Epidermal melanocyte (primary cell): ENCODE data around the gene ACBD3.

Experiments
- DNase-seq: peaks from one replicate; pipeline ENCODE4 v3.0.0; 2011; ENCODE audit warnings: low spot score; ENCODE audit not compliant: insufficient read length

Gene ACBD3

DNA sequence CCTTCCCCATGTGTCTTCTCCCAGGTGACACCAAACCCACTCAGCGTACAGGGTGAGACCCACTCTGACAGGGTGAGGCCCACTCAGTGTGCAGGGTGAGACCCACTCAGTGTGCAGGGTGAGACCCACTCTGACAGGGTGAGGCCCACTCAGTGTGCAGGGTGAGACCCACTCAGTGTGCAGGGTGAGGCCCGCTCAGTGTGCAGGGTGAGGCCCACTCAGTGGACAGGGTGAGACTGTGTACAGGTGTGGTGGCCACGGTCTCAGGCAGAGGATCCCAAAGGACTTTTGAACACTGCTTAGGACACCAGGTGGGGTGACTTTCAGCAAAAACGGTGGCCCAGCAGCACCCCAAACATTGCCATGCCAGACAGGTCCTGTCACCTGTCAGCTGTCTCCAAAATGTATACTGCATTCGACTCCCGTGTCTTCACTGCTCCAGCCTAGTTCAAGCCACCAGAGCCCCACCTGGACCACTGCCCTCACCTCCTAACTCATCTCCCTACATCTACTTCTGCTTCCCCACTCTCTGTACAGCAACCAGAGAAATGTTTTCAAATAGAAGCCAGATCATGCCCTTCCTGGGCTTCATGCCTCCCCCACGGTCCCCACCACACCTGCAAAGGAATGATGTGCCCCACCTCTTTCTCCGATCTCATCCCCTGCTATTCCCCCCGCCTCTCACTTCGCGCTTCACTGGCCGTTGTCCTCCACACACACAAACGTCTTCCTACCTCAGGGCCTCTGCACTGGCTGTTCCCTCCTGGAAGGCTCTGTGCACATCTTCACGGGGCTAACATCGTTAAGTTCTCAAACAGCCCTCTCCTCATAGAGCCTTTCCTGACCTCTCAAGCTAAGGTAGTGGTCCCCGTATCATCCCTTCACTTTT lies 52.1 kb downstream of the ACBD3 start:
- no peak for DNase-seq

DNA sequence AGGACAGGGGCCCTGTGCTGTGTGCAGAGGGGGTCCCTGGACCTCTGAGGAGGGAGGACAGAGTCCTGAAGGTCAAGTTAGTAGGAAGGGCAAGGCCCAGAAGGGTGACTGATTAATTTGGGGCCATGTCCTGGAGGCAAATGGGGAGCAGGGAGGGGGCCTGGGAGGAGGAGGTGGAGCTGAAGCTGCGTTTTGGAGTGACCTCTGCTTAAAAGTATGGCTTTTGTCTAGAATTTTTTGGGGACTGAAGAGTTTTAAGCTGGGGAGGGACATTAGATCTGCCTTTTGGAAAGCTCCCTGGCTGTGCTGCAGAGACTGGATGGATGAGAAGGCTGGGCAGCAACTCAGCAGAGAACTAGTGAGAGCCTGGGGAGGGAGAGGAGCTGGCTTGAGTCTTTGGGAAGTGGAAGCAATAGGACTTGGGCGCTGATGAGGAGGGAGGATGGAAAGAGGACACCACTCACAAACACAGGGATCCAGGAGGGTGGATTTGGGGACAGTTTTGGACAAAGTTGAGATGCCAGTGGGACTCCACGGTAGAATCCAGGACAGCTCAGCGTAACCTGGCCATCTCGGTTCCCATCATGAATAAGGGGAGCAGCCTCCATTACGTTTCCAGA lies 52.9 kb downstream of the ACBD3 start:
- no peak for DNase-seq

DNA sequence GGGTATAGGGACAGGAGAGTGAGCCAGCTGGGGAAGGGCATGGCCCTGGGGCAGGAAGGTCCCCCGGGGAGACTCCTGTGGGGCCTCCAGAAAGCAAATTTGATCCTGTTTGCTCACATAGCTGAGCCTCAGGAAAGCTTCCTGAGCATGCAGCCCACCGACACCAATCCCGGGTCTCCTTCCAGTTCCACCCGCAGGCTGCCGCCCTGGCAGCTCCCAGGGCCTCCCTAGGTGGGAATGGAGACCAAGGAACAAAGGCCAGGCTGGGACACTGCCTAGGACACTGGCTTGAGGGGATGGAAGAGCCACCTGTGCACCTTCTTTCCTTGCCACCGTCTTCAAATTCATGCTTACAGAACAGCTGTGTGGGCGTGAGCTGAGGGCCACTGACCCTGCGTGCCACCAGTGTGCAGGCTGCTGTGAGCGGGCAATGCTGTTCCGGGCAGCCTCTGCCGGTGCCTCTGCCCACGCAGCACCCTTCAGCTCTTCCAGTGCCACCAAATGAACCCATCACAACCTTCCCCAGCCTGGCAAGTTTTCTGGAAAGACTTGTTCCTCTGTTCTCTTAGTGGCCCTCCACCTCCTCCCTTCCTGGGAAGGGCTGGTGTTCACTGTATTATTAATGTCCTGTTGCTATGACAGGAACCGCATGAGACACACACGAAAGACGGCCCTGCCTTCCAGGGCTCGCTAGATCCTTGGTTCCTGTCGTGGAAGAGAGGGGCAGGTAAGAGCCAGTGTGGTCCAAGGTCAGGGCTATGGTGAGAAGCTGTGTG lies 53.6 kb downstream of the ACBD3 start:
- DNase-seq: no peak

DNA sequence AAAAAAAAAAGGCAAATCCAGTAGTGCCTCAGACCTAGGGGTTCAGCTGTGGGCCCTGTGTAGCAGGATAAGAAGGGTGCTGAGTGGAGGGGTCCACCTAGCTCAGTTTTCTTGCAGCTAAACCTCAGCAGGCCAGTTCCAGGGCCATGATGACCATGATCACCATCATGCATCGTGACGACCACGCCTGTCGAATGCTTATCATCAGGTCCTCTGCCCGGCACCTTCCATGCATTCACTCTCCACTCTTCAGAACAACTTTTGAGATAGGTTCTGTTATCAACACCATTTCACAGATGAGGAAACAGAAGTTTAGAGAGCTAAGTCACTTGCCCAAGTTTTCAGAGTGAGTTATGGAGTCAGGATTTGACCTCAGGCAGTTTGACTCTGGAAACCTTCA lies 54.9 kb downstream of the ACBD3 start:
- no peak for DNase-seq

DNA sequence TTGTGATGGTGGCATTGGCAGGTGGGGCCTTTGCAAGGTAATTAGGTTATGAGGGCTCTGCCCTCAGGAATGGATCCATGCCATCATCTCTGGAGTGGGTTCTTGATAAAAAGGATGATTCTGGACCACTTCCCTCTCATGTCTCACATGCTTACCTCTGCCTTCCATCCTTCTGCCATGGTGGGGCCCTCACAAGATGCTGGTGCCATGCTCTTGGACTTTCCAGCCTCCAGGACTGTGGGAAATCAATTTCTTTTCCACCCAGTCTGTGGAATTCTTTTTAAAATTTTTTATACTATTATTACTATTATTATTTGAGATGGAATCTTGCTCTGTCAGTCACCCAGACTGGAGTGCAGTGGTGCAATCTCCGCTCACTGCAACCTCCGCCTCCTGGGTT lies 57.3 kb downstream of the ACBD3 start:
- DNase-seq: no peak

DNA sequence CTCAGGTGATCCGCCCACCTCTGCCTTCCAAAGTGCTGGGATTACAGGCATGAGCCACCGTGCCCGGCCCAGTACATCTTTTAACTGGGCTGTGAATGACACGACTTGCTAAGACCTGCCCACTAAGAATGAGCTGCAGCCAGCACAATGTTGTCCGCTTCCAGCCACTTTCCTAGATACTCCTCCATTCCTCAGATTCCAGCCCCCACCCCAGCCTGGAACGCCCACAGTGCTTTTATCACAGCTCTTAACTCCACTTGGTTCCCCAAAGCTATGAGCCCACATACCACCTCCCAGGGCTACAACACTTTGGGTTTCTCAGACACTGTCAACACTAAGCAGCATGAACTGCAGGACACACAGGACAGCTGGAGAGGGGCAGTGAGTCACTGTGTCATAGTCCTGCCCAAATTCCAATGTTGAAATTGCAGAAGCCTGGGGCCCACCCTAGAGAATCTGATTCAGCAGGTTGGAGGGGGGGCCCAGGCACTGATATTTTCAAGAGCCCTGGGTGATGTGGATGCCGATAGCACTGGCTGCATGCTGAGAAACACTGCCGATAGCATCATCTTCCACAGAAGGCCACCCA lies 58.0 kb downstream of the ACBD3 start:
- no peak for DNase-seq

DNA sequence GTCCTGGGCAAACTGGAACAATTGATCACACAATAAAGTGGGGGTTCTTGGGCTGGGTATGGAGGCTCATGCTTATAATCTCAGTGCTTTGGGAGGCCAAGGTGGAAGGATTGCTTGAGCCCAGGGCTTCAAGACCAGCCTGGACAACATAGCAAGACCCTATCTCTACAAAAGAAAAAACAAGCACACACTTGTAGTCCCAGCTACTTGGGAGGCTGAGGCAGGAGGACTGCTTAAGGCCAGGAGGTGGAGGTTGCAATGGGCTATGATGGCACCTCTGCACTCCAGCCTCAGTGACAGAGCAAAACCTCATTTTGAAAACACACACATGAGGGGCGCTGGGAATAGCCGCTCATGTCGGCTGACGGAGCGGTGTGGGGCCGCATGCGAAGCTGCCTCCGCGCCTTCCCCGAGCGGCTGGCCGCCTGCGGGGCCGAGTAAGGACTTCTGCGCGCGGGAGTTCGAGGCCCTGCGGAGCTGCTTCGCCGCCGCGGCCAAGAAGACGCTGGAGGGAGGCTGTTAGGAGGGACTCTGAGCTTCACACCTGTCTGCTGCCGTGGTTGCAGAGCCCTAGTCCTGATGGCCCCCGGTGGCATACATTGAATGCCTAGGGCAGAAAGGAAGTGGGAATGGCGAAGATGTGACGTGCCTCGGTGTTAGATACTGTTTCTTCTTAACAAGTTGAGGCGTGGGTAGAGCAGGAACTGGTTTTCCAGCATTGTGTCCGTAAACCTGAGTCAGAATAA lies 59.5 kb downstream of the ACBD3 start:
- DNase-seq: no peak

DNA sequence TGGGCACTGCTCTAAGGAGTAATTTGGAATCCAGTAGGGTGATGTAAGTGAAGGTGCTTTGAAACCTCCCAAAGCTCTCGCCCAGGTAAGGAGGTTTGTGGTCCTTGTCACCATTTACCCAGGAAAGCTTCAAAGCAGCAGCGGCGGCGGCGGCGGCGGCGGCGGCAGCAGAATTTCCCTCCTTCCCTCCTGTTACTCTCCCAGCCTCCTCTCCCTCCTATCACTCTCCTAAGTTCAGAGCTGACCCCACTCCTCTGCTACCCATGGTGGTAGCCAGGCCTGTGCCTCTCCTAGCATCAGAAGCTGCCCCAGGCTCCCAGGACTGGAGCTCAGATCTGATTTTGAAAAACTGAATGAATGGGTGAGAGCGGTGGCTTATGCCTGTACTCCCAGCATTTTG lies 60.7 kb downstream of the ACBD3 start:
- DNase-seq: no peak

DNA sequence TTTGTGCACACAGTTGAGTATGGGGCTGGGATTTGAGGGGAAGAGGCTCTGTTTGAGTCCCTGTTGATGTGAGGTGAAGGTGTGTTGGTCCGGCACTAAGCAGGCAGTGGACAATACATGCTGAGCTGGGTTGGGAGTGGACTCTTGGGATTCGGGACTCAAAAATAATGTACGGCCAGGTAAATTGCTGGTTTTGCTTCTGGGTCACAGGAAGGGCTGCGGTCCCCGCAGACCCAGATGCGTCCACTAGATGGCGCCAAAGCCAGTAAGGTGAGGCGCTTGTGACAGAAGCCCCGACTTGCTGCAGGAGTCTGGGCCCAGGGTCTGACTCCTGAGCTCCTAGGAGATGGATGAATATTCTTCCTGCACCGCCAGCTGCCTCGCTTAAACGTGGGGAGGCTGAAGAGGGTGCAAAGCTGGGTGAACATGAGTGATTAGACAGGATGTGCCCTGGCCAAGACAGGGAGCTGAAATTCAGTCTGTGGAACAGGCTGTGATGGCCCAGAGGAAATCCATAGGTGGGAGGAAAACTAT lies 61.4 kb downstream of the ACBD3 start:
- DNase-seq: peak; percentile 93

DNA sequence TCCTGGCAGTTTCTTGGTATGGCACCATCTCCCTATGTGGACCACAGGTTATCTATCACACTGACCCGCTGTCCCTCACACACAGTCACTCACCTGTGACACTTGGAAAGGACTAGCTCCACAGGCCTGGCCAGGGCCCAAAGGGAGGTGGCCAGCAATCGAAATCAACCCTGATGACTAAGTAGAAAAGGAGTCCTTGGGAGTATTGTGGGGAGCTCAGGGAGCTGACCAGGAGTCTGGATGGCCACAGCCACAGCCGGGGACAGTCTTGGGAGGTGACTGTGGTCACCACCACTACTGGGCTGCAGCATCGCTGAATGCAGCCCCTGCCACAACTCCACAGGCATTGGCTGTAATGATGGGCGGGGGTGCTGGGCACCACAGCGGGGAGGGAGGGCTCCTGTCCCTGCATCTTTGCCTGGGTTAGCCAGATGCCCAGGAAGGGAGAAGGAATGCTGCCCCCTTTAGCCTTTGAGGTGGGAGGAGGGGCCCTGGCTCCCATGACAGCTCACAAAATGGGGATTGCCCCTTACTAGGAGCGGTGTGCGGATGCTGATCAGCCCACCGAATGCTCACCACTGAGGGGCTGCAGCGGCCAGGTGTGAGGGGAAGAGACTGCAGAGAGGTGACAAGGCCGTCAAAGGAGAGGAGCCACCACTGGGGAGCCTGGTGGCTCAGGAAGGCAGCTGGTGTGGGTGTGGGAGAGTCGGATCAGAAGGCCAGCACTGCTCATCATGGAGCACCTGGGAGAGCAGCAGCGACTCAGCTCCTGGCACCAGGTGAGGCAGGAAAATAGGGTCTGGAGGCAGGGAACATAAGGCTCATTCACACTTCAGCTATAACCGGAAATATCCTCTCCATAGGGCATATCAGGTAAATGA lies 62.7 kb downstream of the ACBD3 start:
- DNase-seq: no peak

DNA sequence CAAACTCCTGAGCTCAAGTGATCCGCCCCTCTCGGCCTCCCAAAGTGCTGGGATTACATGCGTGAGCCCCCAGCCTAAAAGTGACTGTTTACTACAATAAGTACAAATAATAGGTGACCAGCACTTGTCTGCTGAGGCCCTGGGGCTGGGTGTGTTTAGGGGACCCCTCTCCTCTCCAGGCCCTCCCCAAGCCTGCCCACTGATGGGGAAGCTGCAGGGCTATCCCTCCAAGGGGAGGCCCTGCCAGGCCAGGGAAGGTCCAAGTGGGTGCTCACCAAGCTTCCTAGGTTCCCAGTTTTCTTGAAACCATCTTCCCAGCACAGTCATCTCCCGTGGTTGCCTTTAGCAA lies 63.4 kb downstream of the ACBD3 start:
- DNase-seq: no peak

DNA sequence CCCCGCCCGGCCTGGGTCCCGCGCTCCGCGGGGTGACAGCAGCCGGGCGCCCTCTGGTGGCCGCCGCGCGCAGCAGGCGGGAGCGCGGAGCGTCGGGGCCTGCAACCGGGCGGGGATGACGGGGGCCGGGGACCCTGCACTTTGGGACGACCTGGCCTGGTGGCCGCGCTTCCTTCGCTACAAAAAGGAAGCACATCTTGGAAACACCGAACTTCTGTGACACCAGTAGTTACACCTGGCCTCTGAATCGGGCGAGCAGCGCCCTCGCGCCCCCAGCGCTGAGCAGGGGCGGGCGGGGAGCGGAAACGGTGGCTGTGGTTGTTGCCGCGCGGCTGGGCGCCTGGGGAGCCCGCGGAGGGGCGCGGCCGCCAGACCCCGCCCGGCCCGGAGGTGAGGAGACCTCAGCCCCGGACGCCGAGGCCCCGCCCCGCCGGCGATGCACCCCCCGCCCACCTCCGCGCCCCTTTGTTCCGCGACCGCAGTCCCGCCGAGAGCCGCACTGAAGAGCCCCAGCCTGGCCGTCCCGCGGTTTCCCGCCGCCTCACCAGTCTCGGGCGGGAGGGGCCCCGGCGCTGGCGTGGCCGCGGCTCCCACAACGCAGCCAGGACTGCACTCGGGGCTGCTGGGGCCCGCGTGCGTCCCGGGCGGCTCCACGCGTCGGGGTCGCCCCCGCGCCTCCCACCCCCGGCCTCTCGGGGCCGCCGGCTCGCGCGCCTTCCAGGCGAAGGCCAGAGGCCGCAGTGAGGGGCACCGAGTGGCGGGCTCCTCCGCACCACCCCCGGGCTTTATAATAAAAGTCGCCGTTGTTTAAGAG lies 64.7 kb downstream of the ACBD3 start:
- DNase-seq: peak; percentile 93

DNA sequence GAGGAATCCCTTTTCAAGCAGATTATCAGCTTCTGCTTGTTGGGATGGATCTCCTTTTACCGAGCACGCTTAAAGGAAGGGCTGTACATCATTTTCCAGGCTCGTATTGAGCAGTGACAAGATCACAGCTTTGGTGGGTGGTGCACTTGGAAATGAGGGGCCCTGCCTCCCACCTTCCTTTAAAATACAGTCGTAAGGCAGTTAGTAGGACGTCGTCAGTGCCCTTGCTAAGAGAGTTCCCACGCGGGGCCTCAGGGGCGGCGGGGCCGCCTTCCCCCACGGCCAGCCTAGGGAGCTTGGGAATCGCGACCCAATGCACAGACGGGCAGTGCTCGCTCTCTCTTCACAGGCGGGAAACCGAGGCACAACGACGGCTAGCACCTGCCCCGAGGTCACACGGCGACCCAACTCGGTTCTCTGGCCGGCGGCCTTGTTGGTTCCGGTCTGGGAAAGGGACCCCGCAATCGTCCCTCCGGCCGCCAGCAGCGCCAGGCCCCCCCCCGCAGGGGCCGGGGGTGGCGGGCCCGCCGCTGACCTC lies 65.4 kb downstream of the ACBD3 start:
- no peak for DNase-seq

DNA sequence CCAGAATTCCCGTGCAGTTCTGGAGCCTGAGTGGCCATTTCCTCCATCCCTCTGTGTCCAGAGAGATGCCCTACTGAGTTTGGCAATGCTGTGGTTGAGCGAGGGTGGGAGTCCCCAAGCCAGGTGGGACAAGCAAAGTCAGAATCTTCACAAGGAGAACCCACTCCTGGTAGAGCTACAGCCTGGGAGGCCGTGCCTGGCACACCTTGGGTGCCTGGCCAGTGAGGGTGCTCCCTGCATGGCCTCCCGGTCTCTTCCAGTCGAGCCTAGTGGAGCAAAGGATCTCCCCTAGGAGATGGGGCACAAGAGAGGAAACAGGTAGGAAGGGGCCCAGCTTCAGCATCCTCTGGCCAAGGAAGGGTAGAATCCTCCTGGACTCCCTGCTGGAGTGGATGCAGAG lies 66.1 kb downstream of the ACBD3 start:
- DNase-seq: no peak

DNA sequence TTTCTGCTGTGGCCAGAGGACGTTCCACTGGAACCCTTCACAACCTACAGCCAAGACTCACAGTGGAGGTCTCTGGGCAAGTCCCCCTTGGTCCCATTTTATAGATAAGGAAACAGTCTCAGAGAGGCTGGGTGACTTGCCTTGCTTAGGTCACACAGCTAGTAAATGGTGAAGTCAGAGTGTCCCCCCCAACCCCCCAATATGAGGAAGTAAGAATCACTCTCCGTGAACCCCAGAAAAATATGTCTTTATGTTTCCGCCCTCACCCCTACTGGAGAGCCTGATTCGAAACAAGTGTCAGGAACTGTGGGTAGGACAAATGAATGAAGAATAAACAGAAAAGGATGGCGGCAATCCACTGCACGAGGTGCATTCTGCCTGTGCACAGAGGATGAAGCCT lies 67.4 kb downstream of the ACBD3 start:
- DNase-seq: no peak

DNA sequence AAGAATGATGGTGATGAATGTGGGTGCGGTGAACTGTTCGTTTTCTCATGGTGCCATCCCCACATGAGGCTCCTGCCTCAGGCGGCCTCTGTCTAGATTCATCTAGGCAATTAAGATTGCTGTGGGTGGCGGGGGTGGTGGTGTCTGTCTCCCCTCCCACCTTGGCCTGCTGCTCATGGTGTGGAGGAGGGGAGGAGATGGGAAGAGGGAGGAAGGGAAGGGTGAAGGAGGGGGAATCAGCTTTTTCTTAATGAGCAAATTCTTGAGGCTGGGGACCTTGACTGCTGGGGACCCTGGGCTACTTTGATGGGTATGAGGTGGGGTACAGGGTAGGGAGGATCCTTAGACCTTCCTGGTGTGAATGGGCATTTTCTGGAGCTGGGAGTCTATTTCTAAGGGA lies 68.2 kb downstream of the ACBD3 start:
- DNase-seq: no peak

DNA sequence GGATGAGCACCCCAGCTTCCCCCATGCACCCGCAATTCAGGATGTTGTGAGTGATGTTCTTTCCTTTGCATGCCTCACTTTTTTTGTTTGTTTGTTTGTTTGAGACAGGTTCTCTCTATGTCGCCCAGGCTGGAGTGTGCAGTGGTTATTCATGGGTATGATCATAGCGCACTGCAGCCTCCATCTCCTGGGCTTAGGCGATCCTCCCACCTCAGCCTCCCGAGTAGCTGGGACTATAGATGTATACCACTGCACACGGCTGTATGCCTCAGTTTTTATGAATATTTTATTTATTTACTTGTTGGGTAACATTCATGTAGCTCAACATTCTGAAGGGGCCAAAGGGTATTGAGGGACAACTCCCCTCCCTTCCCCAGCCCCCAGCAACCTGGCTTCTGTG lies 69.2 kb downstream of the ACBD3 start:
- no peak for DNase-seq

DNA sequence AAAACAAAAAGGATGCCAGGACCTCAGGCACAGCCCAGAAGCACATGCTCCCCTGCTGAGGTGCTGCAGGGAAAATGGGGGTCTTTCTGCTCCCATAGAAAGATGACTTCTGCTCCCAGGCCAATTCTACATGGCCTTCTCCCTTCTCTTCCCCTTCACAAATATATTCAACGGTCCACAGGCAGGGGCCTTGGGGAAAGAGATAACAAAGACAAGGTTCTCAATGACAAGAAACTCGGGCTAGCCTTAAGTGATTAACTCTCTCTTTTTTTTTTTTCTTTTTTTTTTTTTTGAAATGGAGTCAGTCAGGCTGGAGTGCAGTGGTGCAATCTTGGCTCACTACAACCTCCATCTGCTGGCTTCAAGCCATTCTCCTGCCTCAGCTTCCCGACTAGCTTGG lies 69.9 kb downstream of the ACBD3 start:
- DNase-seq: no peak

DNA sequence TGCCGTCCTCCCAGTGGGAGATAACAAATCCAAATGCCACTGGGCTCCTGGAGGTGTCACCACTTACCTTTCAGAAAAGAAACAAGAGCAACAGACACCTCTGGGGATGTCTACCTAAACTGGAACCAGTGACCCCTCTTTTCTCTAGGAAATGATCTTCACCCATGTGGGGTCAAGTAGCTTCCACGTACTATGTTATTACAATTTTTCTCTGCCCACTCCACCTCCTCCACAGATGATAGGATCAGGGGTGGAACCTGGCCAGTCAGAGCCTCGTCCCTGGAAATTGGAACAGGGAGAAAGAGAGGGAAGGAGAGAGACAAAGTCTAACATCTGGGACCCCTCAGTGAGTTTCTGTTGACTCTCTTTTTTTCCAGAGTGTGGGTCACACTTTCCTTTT lies 73.9 kb downstream of the ACBD3 start:
- DNase-seq: no peak
